ENCODE data around the gene CLMP.
"Not testable (repeated sequence)": the region's sequence is repeated elsewhere in the genome, so short reads cannot be mapped to it uniquely, and the experiment has no call there.

Gene CLMP

GRCh38 chr11:123221096-123221561 lies 26.1 kb upstream of the CLMP start:
- no peak overlapping the region for H3K4me3 ChIP-seq
- no peak overlapping the region for H3K27ac ChIP-seq

GRCh38 chr11:123219066-123219690 lies 24.1 kb upstream of the CLMP start:
- Histone ChIP-seq H3K4me3 (no peak overlapping the region), H3K27ac (no peak overlapping the region)

GRCh38 chr11:123218451-123218850 lies 23.4 kb upstream of the CLMP start:
- Histone ChIP-seq H3K4me3 (no peak overlapping the region), H3K27ac (no peak overlapping the region)

GRCh38 chr11:123217897-123218296 lies 22.8 kb upstream of the CLMP start:
- no peak overlapping the region for H3K27ac ChIP-seq
- H3K4me3 ChIP-seq = no peak overlapping the region

DNA sequence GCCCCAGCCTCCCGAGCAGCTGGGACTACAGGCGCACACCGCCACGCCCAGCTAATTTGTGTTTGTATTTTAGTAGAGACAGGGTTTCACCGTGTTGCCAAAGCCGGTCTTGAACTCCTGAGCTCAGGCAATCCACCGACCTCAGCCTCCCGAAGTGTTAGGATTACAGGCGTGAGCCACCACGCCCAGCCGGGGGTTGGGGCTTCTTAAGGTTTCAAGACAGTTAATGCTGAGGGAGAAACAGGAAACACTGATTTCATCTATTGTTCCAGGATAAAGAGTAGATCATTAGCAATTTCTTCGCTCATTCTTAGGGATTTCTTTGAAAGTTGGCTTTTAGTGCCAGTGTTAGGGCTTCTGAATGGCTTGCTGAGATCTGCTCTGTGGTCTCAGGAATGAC lies 21.2 kb upstream of the CLMP start:
- no peak overlapping the region for H3K4me3 ChIP-seq
- H3K27ac ChIP-seq = no peak overlapping the region

GRCh38 chr11:123214940-123215339 lies 19.9 kb upstream of the CLMP start:
- H3K4me3 ChIP-seq = no peak overlapping the region
- H3K27ac ChIP-seq = no peak overlapping the region

DNA sequence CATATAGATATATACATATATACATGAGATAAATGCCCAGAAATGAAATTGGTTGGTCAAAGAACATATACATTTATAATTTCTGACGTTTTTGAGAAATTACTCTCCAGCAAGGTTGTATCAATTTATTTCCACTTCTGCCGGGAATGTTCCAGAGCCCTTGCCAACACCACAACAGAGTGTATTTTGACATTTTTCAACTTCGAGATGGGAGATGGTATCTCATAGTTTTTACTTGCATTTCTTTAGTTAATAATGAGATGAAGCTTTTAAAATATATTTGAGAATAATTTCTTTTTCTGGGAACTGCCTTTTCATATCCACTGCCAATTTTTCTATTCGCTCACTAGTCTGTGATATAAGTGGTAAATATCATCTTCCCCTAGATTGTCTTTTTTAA lies 19.3 kb upstream of the CLMP start:
- H3K27ac ChIP-seq = no peak overlapping the region
- no peak overlapping the region for H3K4me3 ChIP-seq

DNA sequence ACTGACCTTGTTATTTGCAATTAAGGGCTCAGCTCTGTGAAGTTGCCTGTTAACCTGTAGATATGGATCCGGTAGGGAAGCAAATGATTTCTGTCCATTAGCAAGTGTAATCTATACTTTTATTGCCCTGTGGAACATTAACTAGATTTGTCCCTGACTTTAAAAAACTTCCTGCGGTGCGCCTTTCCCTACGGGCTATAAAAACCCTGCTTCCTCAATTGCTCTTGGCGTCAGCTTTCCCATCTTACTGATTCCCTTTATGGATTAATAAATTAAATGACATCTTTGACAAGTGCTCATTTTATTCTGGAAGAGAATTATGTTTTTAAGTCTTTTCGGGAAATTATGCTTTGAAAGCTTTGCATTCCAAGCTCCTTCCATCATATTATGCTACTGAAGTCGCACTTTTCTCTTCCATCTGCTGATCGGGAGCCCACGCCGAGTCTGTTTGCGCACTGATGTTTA lies 18.3 kb upstream of the CLMP start:
- Histone ChIP-seq H3K27ac (no peak overlapping the region), H3K4me3 (no peak overlapping the region)

DNA sequence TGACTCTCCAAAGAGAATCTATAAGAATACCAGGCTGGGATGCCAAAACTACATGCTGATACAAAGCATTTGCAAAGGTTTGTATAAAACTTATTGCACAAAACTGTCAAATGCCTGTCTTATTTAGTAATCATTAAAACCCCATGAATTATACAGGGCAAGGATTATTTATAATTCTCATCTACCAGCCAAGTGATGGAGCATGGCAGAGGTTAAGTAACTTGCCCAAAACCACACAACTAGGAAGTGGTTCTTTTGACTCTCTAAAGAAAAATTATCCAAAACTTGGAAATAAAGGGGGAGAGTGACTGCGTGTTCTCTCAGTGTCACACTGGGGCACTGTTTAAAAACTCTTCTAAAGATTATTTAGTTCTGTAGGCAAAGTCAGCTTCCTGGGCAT lies 17.4 kb upstream of the CLMP start:
- Histone ChIP-seq H3K4me3 (no peak overlapping the region), H3K27ac (no peak overlapping the region)

GRCh38 chr11:123211981-123212380 lies 16.9 kb upstream of the CLMP start:
- no peak overlapping the region for H3K4me3 ChIP-seq
- no peak overlapping the region for H3K27ac ChIP-seq

GRCh38 chr11:123211149-123211852 lies 16.3 kb upstream of the CLMP start:
- no peak overlapping the region for H3K27ac ChIP-seq
- no peak overlapping the region for H3K4me3 ChIP-seq

DNA sequence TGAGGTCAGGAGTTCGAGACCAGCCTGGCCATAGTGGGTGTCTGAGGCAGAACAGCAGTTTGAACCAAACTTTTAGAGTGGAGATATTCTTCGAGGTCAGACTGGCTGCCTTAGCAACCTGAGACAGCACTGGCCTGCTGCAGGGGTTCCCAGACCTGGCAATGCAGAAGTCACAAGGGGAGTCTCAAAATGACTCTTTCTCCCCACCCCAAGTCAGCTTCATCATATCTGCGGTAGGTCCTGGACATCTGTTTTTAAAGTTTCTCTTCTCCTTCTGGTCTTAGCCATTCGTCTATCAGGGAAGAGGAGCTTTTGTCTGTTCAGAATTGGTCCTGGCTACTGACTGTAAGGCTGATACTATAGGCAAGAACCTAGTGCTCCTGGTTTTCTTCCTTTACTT lies 14.5 kb upstream of the CLMP start:
- Histone ChIP-seq H3K4me3 (no peak overlapping the region), H3K27ac (no peak overlapping the region)

DNA sequence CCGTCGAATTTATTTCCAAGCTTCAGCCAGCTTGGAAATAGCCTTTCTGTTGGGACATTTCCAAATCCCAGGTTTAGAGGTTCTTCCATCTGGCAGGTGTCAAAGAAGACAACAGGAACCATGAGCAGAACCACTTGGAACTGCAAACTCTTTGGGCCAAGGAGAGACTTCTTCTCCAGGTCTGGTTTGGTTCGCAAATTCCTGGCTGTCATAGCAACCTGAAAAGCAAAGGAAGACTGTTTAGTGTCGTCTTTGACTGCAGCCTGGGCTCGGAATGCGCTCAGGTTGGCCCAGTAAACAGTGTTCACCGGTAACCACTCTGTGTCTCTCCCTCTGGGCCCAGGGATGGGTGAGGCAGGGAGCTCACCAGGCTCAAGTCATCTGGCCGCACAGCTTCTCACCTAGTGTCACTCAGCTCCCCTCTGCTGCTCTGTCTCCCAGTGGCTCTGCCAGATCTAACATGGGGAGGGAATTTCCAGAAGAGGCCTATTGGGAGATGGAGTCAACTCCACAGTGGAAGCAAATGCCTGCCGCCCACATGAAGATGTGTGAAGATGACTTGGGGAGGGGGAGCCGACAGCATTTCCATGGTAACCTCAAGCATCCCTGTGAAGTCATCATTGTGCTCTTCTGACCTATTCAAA lies 11.9 kb upstream of the CLMP start:
- H3K27ac ChIP-seq = no peak overlapping the region
- H3K4me3 ChIP-seq = no peak overlapping the region

- H3K27ac ChIP-seq, H3K4me3 ChIP-seq: not testable (repeated sequence)
These were observed 11.0 kb upstream of the CLMP start for GRCh38 chr11:123206055-123206454.

DNA sequence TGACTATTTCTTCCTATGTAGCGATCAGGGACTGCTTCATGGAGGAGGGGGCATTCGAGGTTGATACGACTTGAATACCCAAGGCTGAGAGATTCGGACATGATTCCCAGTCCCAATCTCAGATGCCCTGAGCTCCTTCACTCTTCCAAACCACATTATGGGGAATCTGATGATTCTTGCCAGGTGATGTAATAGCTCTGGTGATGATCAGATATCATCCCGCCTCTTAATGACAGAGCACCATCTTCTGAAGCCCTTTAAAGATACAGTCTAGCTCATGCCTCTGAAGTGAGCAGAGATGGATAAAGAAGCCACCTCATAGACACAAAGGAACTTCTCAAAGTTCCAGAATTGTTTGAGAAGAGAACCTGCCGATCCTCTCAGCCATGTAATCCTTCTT lies 8.9 kb upstream of the CLMP start:
- H3K4me3 ChIP-seq = no peak overlapping the region
- no peak overlapping the region for H3K27ac ChIP-seq

- no peak overlapping the region for H3K27ac ChIP-seq
- H3K4me3 ChIP-seq = no peak overlapping the region
These were observed 8.4 kb upstream of the CLMP start for GRCh38 chr11:123203471-123203870.

DNA sequence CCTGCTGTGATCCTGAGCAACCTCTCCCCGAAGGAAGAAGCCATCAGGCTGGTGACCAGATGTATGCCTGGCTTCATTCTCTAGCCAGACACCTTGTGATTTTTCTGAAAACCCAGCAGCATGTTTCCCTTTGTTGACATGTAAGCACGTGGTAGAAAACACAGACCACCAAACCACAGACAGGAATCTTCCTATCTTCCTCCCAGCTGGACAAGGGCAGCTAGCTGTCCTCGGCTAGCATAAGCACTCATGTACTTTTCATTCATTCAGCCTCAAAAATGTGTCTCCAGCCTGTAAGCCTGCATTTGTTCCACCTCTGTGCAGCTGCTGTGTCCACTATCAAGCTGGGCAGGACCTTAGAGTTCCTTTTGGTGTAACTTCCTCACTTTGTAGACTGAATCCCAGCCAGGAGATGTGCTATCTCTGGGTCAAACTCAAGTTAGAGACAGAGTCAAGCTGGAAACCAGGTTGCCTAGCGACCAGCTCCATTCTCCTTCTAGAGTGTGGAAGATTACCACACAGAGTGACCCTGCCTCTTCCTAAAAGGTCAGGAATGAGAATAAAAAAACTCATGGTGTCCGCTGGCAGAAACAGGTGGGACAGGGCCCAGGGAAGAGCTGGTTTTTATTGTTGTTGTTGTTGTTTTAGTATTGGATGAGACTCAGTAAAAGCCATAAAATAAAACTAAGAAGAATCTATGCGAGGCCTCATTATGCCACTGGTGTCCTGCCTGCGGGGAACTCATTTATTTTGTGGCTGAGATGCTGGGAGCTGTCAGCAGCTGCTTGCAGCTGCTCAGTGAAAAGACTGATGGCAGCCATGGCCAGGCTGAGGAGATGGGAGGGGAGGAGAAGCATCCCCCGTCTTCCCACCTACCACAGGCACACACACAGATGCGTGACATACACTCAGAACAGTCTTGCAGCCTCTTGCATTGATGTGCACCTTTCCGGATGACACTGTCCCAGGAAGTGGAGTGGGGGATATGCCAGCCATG lies 7.4 kb upstream of the CLMP start:
- Histone ChIP-seq H3K4me3 (no peak overlapping the region), H3K27ac (no peak overlapping the region)

- no peak overlapping the region for H3K27ac ChIP-seq
- no peak overlapping the region for H3K4me3 ChIP-seq
These were observed 5.2 kb upstream of the CLMP start for GRCh38 chr11:123200264-123200663.

DNA sequence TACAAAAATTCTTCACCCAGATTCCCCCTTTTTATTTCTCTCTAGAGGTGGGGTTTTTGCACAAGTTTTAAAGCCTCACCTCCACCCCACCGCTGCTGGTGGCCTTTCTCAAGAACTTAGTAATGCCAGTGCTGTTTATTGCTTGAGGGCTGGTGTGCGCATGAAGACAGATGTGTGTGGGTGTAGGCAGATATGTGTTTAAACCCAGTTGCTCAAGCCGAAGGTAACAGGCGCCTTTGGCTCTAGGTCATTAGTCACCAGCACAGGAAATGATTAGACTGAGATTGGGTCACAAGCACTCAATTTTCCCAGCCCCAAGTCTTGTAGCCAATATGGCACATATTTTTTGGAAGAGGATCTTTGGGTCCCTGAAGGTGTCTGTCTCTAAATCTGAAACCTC lies 2.7 kb upstream of the CLMP start:
- Histone ChIP-seq H3K27ac (peak overlapping the region in 1 of 21 experiments; percentile 3), H3K4me3 (no peak overlapping the region)
